RWPE1 (cell line): ENCODE data around the gene ZNF695.

Source experiments
- CTCF ChIA-PET: fragments of 350-600 bp; sonication (Branson Sonifier 250); formaldehyde crosslinking; extraction: SDS; loops from one replicate; lab custom pipeline; 2021; lab: Yijun Ruan, JAX
- POLR2A ChIA-PET: fragments of 400-600 bp; formaldehyde crosslinking; extraction: SDS; loops from one replicate; lab custom pipeline; 2020; ENCODE audit warnings: antibody characterized with exemption; ENCODE audit not compliant: low non-redundant PET; lab: Yijun Ruan, JAX
- DNase-seq: peaks from one replicate; pipeline ENCODE4 v3.0.0; 2012; ENCODE audit warnings: low spot score
- H3K27ac ChIP-seq: fragments of 450-650 bp; 2 replicates; pipeline ENCODE4 v1.5.1; 2017
- CTCF ChIP-seq: fragments of 450-650 bp; conservative IDR thresholded peaks from 2 replicates; pipeline ENCODE4 v1.5.1; 2017; ENCODE audit warnings: low read depth, mild to moderate bottlenecking

ZNF695 gene

GRCh38 chr1:246946366-246946765 is 61.5 kb downstream of the ZNF695 start:
- ChIA-PET POLR2A (no interaction called here), CTCF (interaction anchor here (0.7 kb wide), 1 partner anchor 443 kb away, joined by 4 read pairs; no protein-coding TSS in a partner anchor)
- no peak overlapping the region for H3K27ac ChIP-seq
- TF ChIP-seq CTCF = no peak
- DNase-seq = no peak
